ENCODE measurements around the gene FBRSL1.

Gene FBRSL1

DNA sequence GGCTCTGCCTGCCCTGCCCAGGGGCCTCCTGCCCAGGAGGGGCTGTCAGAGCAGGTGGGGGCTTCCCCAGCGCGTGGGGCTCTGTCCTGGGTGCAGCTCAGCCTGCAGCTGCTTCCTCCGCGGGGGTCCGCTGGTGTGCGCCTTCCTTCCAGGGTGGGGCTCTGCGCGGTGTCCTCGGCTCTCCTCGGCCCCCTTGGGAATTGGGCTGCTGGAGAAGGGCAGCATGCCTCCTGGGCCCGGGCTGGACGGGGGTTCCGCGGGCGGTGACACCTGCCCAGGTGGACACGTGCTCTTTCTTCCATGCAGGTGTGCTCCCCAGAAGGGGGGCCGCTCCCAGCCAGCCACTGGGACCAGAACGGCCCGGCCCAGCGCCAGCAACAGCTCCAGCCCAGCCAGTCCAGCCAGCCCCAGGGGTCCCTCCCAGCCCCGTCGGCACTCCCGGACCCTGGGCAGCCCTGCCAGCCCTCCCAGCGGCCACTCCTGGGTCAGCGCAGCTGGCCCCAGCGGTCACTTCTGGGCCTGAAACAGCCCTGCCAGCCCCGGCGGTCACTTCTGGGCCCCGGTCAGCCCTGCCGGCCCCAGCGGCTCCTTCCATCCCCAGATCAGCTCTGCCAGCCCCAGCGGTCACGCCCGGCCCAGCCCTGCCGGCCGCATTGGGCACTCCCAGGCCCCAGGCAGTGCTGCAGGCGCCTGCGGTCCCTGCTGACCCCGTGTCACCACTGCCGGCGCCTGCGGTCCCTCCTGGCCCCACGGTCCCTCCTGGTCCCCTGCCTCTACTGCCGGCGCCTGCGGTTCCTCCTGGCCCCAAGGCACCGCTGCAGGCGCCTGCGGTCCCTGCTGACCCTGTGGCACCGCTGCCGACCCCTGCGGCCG, 19.1 kb downstream of the FBRSL1 start:
- in situ Hi-C loops (cut with HindIII; ENCODE audit: low sequenced_read_pairs) = no loop called here

DNA sequence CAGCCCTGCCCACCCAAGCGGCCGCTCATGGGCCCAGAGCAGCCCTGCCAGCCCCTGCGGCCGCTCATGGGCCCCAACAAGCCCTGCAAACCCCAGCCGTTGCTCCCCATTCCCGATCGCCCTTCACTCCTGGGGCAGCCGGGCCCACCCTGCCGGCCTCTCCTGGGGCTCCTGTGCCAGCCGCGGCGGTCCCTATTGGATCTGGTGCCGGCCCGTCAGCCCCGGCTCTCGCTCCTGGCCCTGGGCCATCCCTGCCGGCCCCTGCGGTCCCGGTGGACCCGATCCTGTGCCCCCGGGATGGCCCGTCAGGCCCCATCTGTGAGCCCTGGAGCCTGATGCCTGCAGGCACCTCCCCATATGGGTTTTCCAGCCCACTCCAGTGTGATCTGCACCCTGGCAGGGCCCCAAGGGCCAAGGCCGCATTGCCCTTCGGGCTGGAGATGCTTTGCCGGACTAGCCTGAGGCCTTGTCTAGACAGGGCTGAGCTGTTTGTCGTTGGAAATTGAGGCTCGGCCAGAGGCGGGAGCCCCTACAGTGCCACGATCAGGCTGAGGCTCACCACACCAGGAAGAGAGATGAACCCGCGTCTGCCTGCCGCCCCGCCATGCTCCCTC, 20.3 kb downstream of the FBRSL1 start:
- in situ Hi-C loops (cut with HindIII; ENCODE audit: low sequenced_read_pairs) = no loop called here

DNA sequence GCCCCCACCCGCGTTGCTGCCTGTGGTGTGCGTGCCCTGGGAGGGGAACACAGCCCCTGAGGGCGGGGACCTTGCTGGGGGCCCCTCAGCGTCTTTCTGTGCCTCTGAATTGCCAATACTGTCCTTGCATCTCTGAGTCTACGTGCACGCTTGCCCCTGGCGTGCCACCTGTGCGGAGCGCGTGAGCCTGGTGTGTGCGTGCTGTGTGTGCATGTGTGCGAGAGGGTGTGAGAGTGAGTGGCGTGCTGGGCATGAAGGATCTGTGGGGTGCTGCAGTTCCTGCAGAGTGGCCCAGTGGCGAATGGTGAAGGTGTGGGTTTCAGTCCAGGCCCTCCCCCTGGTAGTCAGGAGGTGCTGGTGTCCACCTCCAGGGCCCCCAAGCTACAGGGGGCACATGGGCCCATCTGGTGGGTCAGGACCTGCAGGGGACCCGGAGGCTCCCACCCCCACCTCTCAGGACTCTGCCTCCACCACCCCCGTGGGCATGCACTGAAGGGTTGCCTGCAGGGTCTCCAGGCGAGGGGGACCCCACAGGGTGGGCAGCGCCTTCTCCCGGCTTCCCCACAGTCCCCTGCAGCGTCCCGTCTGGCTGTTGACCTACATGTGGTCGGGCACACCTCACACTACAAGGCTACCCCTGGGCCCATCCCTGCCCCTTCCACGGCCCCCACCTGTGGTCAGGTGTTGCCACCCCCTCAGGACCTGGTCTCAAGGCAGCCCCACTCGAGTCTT, 21.0 kb downstream of the FBRSL1 start:
- in situ Hi-C loops (cut with HindIII; ENCODE audit: low sequenced_read_pairs) = no loop called here

DNA sequence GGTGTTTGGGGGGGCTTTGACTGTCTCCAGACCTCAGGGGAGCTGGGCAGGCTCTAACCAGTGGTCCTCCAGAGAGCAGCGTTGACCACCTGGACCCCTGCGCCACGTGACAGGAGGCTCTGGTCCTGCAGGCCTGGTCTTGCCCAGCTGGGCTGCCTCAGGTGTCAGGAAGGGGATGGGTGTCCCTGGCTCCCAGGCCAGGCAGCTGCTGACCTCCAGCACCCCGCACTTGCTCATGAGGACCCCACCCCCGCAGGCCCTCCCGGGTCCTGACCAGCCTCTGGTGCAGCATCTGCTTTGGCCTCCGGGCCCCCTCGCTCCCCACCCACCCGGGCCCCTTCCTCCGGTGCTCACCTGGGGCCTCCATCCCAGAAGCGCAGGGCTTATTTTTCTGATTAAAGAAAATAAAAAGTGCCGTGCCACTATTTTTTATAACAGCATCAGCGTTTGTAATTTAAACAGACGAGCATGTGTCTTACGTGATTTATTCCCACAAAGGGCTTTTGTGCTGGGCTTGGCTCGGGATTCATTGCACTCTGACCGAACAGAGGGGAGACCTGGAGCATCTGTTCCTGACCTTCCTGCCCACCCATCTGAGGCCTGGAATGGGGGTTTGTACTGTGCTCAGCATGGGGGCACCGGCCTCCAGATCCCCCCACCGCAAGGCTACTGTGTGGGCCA, 21.7 kb downstream of the FBRSL1 start:
- in situ Hi-C loops (cut with HindIII; ENCODE audit: low sequenced_read_pairs) = no loop called here

DNA sequence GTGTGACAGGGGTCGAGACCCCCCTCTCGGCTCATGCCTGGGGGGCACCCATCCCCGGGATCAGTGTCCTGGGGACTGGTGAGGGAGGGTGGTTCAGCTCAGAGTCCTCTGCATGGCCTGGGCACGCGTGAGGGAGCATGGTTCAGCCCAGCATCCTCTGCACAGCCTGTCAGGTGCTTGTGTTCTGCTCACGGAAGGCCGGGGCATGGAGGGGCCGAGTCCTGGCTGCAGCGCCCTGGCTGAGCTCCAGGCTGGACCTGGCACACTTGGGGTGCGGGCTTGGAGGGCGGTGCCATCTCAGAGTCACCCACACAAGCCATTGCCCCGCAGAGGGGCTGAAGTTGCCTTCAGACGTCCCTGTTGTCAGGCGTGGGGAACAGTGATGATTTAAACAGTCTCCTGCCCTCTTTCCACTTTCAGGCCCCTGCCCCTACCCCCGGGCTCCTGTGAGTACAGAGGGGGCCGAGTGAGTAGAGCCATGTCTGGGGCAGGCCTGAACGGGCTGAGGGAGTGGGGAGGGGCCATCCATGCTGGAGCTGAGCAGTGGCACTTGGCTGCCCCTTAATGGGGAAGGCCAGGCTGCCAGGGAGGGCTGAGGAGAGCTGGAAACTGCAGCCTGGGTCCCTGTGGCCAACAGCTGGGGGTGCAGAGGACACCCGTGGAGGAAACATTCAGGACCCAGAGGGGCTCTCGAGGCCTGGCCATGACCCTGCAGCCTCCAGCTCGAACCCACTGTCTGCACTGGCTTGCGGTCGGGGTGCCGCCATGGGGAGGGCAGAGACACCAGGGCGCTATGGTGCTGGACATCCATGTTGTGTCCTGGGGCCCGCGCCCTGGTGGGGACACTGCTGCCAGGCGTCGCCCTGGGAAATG, 22.5 kb downstream of the FBRSL1 start:
- in situ Hi-C loops (cut with HindIII; ENCODE audit: low sequenced_read_pairs) = no loop called here

DNA sequence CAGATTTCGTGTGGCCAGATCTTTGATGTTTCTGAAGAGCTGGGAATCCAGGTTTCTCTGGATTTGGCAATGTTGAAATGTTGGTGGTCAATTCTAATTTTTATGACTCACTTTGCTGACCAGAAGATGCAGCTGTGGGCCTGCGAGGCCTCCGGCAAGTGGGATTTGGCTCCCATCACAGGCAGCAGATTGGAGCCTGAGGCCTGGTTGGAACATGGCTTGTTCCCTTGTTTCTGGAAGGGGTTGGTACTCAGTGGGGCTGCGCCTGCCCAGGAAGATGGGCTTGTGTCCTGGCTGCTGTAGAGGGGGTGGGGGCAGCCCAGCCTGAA, 23.1 kb downstream of the FBRSL1 start:
- in situ Hi-C loops (cut with HindIII; ENCODE audit: low sequenced_read_pairs) = no loop called here

DNA sequence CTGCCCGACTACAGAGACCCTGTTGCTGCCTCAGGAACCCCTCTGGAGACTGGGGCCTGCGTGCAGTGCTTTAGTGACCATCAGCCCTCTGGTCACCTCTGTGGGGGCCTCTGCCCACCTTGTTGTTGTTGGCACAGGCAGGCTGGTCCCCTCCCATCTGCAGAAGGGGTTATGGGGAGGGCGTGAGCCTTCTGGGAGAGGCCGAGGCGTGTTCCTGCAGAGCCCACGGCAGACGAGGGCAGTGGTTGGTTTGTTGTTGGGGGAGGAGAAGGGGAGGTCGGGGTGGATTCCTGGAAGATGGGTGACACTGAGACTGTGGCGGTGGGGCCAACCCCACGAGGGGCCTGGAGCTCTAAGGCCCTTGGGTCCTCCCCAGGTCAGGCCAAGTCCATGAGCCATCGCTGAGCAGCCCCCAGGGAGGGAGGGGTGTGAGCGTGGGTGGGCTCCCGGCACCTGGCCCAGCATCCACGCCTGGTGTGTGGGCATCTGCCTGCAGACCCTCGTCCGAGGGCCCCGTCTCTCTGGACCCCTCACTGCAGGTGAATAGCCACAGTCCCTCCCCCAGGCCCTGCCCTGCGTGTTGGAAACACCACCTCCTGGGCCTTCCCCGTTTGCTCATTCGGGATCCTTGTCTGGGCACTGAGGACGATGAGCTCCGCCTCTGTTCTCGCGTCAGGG, 23.6 kb downstream of the FBRSL1 start:
- in situ Hi-C loops (cut with HindIII; ENCODE audit: low sequenced_read_pairs) = no loop called here

DNA sequence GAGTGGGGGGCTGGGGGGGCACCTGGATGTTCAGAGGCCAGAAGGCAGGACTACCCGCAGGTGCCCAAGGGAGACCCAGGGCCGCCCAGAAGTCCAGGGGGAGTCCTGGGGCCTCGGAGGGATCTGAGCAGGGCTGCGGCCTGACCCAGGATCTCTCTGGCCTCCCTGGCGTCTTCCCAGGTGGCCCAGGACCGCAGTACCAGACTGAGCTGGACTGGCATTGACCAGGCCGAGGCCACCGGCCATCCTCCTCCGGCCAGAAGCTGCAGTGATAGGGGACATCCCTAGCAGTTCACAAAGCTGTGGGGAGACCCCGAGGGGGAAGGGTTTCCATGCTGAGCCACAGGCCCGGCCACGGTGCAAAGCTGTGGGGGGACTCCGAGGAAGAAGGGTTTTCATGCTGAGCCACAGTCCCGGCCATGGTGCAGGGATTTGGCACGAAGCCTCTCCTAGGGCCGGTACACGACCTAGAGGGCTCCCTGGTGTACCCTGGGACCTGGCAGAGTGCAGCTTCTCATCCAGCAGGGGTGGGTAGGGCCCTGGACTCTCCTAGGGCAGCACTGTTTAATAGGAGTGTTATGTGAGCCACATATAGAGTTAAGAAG, 24.4 kb downstream of the FBRSL1 start:
- in situ Hi-C loops (cut with HindIII; ENCODE audit: low sequenced_read_pairs) = no loop called here

DNA sequence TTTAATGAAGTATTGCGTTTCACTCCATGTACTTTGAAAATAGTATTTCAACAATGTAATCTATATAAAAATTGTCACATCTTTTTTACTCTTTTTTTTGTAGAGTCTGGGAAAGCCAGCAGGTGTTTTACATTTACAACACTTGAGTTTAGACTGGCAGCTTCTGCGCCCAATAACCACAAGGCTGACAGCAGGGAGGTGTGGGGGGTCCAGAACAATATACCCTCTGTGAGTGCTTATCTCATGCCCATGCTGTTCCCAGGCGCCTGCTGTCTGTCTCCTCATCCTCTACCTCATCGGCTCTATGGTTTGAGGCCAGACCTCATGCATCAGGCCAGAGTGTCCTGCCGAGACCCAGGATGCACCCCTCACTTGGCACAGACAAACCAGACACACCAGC, 24.9 kb downstream of the FBRSL1 start:
- in situ Hi-C loops (cut with HindIII; ENCODE audit: low sequenced_read_pairs) = no loop called here

DNA sequence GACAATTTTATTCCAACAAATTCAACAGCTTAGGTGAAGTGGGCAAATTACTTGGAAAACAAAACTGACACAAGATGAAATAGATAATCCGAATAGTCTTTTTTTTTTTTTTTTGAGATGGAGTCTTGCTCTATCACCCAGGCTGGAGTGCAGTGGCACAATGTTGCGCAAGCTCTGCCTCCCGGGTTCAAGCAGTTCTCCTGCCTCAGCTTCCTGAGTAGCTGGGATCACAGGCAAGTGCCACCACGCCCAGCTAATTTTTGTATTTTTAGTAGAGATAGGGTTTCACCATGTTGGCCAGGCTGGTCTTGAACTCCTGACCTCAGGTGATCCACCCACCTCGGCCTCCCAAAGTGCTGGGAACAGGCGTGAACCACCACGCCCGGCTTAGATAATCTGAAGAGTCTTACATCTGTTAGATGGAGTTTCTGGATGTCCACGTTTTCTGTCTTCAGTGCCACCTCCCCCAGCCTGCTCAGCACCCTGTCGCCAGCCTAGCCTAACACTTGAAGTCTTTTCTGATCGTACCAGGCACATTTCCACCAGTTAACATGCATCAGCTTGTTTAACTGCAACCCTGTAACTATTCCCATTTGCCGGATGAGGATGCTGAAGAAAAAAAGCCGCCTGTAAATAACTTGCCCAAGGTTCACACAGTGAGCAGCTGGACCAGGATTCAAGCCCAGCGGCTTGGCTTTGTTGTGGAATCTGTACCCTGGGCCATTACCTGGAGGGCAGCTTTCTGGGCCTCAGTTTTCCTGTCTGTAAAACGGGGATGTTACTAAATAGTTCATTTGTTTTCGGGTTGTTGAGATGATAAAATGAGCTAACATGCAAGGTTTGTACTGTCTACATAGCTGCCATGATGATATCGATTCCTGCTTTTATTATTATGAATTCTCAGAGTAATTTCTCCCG, 26.4 kb downstream of the FBRSL1 start:
- in situ Hi-C loops (cut with HindIII; ENCODE audit: low sequenced_read_pairs) = no loop called here

DNA sequence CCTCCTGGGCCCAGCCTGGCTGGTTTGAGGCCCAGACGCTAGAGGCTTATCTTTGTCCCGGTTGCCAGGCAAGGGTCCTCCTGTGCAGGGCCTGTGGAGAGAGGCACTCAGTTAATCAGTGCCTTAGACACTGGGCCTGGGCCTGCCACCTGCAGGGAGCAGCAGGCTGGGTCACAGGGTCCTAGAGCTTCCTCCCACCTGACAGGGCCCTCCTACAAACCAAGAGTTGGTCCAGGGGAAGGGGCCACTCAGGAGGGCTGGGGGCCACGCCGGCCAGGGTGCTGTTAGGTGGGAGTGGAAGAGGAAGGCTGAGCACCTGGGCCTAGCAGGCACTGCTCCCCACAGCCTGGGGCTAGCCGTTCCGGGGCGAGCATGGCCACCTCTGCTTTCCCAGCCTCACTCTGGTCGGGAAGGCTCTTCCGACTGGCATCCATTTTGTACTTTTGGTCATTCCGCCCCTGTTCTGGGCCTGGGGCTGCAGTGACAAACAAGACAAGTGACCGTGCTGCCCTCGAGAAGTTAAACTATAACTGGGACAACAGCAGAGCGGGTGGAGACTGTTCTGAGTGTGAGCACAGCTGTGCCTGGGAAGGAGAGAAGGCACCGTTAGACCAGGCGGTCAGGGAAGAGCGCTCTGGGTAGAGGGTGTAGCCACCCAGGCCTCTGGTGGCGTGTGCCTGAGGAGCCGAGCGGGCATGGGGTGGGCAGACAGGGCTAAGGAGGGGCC, 27.2 kb downstream of the FBRSL1 start:
- in situ Hi-C loops (cut with HindIII; ENCODE audit: low sequenced_read_pairs) = no loop called here

DNA sequence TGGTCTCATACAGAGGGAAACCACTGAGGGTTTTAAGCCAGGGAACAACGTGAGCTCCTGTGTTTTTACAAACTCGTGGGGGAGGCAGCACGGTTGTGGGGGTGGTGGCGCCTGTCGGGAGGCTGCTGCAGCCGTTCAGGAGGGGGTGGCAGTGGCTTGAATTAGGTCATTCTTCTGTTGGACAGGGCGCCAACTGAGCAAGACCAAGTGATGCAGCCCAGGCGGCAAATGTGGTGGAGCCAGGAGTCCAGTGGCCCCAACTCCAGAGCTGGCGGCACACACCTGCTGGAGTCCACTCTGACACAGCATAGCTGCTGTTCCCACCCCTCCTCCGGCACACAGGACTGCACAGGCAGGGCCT, 27.8 kb downstream of the FBRSL1 start:
- in situ Hi-C loops (cut with HindIII; ENCODE audit: low sequenced_read_pairs) = no loop called here

DNA sequence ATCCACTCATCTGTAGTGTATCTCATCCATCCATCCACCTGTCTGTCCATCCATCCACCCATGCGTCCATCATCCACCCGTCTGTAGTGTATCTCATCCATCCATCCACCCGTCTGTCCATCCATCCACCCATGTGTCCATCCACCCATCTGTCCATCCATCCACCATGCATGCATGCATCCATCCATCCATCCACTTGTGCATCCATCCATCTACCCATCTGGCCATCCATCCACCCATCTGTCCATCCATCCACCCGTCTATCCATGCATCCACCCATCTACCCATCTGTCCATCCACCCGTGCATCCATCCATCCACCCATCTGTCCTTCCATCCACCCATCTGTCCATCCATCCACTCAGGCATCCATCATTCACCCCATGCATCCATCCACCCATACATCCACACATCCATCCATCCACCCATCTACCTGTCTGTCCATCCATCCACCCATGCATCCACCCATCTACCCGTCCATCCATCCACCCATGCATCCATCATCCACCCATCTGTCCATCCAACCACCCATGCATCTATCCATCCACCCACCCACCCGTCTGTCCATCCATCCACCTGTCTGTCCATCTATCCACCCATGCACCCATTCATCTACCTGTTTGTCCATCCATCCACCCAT, 28.5 kb downstream of the FBRSL1 start:
- in situ Hi-C loops (cut with HindIII; ENCODE audit: low sequenced_read_pairs) = no loop called here

DNA sequence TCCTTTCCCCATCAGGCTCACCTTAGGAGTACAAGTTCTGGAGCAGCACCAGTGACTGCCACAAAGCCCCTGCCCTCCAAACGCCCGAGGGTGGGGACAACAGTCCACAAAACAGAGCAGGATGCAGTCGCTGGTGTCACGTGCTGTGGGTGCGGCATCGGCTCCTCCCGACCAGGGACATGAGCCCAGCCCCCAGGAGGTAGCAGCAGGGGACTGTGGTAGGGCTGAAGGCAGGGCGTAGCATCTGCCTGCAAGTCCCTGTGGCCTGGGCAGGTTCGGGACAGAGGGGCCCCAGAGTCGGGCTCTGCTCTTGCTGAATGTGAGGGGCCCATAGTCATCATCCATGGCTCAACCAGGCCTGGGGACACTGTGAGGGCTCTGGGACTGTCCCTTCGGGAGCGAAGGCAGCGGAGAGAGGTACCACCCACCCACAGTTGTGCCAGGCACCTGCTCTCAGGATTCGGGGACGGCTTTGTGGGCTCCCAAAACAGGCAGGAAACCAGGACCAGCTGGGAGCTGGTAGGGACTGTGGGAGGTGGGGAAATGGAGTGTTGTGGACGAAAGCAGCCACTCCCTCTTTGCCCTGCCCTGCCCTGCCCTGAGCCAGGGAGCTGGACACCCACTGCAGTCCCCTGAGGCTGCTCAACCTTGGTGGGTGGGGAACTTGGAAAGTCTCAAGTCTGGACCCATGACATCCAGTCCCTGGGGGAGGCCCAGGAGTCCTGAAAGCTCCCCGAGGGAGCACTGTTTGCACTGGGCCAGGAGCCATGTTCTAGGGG, 30.7 kb downstream of the FBRSL1 start:
- in situ Hi-C loops (cut with HindIII; ENCODE audit: low sequenced_read_pairs) = no loop called here

DNA sequence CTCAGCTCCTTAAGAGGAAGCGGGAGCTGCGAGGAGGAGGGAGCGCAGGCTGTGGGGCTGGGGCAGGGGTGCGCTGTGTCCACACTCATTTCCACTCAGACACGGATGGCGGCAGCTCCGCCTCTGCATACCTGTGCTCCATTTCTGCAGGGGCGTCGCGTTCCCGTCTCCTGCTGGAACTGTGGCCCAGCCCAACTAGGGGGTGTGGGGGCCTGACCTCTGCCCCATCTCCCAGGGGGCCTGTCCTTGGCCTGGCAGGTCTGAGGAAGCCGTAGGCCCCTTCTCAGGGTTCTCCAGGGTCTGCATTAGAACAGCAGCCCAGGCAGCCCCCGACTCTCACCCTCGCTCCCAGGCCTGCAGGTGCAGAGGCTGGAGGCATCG, 31.2 kb downstream of the FBRSL1 start:
- in situ Hi-C loops (cut with HindIII; ENCODE audit: low sequenced_read_pairs) = no loop called here

DNA sequence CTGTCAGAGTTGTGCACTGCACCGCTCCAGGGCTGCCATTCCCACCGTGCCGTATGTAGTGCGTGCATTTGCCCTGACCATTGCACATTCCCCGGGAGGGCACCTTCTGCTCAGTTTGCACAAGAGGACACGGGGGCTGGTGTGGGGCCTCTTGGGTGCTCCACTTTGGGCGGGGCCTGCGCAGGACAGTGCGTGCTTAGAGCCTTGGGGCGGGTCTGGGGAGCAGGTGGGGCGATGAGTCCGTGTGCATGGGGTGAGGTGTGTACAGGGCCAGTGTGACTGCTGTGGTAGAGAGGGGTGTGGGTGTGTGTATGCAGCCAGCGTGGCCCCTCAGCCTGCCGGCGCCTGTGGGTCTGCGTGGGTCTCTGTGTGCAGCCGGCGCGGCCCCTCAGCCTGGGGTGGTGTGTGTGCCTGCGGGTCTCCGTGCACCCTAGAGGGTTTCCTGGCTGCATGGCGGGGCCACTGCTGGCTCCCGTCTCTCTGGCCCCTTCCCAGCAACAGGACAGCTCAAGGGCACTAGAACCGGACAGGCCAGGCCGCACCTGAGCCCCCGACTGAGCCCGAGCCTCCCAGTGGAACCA, 31.9 kb downstream of the FBRSL1 start:
- in situ Hi-C loops (cut with HindIII; ENCODE audit: low sequenced_read_pairs) = no loop called here

Measured in DLD1 (cell line).